Measurements from ENCODE around the gene CFAP58.

CFAP58 gene

DNA sequence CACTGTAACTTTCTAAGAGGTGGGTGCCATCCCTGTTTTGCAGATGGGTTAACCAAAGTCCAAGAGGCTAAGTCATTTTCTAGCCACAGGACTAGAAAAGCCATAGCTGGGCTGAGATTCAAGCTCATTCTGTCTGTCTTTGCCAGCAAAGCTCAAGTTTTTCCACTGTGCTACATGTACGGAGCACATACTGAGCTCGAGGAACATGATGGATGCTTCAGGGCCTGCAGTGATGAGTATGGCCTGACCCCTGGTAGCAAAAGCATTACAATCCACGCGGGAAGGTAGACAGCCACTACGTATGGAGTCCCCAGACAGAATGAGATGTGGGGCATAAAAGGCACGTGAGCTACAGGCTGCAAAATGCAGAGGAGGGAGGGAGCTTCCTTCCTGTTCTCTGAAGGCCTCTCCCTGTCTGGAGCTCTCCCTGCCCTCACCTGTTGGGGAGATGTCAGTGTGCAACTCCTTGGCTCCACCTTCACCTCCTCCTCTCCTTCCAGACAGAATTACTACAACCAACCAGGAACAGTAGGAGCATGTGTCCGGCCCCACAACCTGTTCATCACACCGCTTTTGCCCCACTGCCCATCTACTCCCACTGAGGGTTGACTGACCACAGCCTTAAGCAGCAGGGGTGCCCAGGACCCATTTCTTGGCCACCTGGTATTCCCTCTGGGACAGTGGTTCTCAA is 31.8 kb upstream of the CFAP58 start:
- DNase-seq (ENCODE audit: low read depth in 4 of 4, low spot score in 1 of 4) = no peak

DNA sequence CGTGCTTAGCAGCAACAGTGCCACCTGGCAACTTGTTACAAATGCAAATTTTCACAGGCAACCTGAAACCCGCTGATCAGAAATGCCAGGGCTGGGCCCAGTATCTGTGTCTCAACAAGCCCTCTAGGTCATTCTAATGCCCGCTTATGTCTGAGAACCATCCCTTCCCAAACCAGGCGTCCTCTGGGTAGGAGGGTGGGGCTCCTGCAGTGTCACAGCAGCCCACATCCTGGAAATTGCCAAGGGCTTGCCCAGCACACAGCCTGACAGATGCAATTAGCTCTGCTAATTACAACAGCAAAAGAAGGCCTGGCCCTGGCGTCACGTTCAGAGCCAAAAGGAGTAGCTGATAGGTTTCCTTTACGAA is 31.2 kb upstream of the CFAP58 start:
- no peak for DNase-seq (ENCODE audit: low read depth in 4 of 4, low spot score in 1 of 4)

DNA sequence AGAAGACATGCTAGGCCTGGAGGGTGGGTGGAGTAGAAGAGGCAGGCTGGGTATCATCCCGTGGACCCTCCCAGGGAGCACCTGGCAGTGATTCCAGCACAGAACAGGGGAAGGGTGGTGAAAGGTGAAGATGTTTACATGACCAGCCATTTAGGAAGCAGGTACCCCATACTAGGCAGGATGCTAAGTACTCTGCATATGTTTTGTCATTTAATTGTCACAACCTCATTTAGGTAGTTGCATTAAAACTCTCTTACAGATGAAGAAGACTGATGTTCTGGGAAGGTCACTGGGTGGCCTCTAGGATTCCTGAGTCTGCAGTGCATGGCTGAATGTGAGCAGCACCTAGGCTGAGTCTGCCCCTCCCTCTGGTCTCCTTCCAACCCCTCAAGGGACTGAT is 30.5 kb upstream of the CFAP58 start:
- DNase-seq (ENCODE audit: low read depth in 4 of 4, low spot score in 1 of 4) = no peak

DNA sequence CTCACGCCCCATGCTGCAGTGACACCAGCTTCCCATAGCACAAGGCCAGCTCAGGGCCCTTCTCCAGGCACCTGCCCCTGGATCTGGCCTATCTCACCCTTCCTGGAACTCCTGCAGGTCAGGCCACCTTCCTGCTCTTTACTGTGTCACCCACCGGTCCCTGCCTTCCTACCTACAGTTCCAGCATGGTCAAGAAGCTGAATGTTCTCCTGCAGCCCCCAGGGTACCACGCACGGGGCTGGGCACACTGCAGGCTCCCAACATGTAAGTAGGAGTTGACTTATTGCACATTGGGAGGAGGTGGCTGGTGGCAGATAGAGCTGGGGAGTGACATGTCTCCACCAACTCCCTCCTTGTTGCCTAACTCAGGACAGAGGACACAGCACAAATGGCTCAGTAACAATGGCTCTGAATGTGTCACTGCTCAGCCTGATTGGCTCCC is 29.9 kb upstream of the CFAP58 start:
- no peak for DNase-seq (ENCODE audit: low read depth in 4 of 4, low spot score in 1 of 4)

DNA sequence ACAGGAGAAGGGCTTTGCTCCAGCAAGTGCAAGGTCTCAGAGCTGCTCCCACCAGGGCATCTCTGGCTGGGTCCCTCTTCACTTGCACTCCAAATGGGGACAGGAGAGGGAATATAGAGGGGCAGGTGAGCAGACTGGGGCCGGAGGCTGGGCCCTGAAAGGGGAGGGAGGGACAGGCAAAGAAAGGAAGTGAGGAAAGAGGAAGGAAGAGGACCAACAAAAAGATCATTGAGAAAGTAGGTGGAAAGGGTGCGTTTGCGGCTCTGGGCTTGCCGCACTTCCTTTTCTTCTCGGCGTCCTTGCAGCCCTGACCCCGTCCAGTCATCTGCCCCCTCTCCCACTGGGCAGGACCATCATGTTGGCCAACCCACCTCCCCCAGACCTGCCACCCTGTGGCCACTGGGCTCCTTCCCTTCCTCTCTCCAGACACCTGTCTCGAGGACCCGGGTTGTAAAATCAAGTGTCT is 29.4 kb upstream of the CFAP58 start:
- DNase-seq (ENCODE audit: low read depth in 4 of 4, low spot score in 1 of 4) = no peak

DNA sequence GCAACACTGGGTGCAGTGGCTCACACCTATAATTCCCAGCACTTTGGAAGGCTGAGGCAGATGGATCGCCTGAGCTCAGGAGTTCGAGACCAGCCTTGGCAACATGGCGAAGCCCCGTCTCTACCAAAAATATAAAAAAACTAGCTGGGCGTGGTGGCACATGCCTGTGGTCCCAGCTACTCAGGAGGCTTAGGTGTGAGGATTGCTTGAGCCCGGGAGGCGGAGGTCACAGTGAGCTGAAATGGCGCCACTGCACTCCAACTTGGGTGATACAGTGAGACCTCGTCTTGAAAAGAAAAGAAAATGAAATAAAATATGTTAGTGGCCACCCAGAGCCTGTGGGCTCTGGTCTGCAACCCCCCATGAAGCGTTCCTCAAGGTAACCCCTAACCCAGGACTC is 28.7 kb upstream of the CFAP58 start:
- DNase-seq (ENCODE audit: low read depth in 4 of 4, low spot score in 1 of 4) = no peak

DNA sequence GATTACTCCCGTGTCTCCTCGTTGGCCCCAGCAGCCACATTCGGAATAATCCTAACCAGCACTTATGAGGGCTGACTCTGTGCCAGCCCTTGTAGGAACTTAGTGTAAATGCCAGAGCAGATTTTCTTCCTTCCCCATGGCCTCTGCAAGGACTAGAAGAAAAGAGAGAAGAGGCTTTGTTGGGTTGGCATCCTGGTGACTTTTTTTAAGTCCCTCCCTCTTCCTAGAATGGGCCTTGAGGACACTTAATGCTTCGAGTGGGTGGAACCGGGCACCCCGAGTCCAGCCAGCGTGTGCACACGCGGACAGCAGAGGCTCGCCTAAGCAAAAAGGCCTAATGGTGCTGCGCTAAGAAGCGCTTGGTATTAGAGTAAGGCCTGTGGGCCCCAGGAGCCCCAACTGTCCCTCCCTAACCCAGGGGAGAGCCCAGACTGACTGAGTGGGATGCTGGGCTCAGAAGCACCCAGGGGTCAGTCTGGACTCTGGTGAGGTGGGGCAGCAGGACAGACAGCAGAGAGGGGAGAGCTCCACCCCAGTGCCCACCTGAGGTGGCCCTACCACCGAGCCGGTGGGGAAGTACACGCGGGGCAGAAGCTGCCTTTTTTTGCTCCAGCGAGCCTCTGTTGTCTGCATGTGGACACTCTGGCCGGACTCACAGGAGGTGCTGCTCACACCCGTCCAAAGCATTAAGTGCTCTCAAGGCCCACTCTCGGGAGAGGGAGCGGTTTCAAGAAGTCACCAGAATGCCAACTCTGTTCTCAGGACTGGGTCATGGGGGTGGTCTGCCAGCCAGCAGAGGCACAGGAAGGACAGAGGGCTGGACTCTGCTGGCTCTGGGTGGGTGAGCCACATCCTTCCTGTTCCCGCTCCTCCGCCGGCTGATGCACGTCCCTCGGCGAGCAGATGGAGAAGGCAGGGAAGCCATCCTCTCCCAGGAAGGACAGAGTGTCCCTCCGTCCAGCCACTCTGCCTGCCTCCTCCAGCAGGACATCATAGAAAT is 27.9 kb upstream of the CFAP58 start:
- no peak for DNase-seq (ENCODE audit: low read depth in 4 of 4, low spot score in 1 of 4)

DNA sequence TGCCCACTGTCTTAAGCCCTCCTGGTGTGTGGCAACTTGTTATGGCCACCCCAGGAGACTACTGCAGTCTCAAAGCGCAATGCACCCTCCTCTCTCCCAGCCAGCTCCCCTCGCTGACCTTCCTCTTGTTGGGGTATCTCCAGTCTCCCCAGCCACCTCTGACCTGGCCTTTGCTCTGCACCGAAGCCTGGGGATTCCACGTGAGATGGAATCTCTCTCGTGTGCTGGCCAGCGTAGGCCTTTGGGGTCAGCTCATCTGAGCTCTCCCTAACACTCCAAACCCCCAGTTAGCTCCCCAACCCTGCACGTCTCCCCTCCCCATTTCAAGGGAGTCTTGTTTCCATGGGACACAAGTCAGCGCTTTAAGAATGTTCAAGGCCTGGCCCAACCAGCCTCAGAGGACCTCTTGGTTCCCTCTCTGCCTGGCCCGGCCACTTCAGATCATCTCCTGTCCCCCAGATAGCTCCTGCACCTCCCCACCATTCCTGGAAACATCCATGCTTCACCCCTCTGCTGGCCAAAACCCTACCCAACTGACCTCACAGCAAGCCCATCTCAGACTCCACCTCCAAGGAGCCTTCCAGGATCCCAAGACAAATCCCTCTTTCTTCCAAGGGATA is 26.5 kb upstream of the CFAP58 start:
- DNase-seq (ENCODE audit: low read depth in 4 of 4, low spot score in 1 of 4) = no peak

DNA sequence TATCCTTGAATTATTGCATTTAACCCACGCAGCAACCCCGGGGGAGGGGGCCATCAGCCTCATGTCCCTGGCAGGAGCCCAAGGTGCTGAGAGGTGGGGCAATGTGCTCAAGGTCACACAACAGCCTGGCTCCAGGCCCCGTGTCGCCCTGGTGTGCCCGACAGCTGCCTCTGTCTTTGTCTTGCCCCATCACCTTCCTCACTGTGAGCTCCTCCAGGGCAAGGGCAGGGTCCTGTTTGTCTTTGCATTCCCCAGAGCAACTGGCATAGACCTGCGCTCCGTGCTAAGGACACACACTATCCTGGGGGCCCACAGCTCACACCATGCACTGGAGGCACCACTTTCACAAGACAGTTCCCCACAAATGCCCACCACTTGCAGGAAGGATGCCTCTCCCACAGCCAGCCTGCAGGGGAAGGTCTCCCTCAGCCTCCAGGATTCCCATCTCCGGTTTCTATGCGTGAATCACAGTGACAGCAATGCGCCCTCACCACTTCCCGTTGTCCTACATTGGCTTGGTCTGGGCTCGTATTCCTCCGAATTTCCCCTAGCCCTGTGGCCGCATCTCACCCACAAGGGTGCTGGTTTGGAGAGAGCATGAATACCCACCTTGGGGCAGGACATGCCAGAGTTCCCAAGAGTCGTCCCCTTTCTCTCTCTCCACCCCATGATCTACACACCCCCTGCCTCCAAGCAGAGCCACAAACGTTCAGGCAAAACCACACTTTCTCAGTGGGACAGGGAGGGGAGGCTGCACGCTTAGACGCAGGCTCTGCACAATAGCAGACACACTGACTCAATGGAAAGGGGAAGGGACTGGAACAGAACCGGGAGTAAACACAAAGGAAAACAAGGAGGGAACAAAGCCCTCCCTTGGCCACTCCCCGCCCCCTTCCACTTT is 25.6 kb upstream of the CFAP58 start:
- no peak for DNase-seq (ENCODE audit: low read depth in 4 of 4, low spot score in 1 of 4)

DNA sequence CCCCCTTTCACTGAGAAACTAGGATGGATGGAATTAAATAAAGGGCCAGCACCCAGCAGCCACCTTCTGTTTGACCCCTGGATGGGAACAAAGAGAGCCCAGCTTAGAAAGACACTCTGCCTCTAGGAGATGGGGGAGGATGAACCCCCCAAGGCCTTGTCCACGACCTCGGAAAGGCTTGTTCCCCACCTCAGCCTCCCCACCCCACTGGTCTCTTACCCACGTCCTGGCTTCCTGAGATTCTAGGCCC is 25.1 kb upstream of the CFAP58 start:
- no peak for DNase-seq (ENCODE audit: low read depth in 4 of 4, low spot score in 1 of 4)

DNA sequence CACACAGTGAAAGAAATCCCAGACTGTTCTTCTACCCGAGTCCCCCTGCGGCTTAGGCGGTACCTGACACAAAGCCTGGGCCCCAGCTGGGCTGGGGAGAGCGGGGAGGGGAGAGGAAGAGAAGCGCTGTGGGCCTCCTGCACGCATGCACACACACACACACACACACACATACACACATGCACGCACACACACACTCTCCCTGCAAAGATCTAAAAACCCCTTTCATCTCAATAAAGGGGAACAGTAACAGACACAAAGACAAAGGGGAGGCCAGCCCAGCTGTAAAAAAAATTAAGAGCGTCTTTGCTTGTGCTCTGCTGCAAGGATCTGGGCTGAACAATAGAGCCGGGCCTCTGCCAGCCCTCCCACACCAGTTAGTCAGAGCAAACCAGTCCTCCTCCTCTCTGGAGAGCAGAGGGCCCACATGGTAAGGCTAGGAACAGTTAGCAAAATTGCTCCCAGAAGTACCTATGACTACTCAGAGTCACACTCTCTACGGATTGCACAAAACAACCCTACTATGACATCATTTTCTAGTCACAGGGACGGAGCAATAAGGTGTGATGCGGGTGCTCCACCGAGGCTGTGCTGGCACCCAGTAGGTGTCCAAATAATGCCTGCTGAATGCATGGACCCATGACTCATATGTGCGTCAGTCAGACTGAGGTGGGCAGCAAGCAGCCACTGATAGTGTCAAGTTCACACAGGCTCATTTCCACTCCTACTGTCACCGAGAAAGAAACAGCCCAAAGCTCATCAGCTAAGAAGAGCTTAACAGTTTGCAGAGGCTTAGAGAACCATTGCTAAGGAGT is 24.5 kb upstream of the CFAP58 start:
- DNase-seq (ENCODE audit: low read depth in 4 of 4, low spot score in 1 of 4) = peak; percentile 39 to 65 (median 50)

DNA sequence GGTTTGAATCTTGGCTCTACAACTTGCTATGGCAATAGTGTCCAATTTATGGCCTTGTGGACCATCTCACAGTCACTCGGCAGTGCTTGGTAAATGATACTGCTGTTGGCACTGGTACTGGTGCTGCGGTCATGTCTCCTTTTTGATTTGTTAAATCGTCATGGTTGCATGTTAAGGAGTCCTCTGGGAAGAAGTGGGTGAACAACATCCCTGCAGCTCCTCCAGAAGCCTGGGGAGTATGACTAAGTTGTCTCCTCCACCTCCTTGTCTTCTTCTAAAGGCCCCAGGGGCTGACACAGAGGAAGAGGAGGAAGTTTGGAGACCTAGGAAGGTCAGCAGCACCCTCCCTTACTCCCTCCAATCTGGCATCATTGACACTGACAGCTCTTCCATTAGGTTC is 23.9 kb upstream of the CFAP58 start:
- no peak for DNase-seq (ENCODE audit: low read depth in 4 of 4, low spot score in 1 of 4)

DNA sequence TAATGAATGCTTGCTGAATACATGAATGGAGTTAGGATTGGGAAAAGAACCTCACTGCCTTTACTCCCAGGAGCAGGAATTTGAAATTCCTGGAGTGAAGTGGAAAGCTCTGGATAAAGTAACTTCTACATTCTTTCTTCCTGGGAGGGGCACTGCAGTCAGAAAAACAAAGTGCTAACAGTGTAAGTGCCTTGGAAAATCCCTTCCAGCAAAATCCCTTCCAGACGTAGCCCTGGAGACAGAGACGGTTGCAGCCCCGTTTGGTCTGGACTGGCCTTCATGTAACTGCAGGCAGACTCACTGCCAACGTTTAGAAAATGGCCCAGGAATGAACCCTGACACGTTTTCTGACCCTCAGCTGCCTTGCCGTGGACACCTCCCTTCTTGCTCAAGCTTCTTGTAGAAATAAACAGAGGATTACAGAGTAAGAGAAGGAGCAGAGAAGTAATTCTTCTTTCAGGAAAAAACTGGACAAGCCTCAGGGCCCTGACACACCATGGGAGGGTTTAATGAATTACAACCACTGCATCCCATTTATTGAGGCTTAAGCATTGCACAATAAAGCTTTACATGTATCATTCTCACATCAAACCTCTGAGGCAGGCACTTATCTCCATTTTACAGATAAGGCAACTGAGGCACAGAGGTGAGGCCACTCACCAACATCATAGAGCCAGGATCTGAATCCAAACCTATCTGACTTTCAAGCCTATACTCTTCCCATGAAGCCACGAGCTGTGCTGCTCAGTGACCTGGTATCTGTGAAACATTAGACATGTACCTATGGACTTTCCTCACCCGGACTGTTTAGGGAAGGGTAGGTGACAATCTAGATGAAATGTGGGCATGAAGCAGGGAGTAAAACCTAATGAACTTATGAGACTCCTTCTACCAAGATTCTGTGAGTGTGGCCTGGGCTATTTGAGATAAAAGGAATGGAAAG is 23.2 kb upstream of the CFAP58 start:
- DNase-seq (ENCODE audit: low read depth in 4 of 4, low spot score in 1 of 4) = no peak

DNA sequence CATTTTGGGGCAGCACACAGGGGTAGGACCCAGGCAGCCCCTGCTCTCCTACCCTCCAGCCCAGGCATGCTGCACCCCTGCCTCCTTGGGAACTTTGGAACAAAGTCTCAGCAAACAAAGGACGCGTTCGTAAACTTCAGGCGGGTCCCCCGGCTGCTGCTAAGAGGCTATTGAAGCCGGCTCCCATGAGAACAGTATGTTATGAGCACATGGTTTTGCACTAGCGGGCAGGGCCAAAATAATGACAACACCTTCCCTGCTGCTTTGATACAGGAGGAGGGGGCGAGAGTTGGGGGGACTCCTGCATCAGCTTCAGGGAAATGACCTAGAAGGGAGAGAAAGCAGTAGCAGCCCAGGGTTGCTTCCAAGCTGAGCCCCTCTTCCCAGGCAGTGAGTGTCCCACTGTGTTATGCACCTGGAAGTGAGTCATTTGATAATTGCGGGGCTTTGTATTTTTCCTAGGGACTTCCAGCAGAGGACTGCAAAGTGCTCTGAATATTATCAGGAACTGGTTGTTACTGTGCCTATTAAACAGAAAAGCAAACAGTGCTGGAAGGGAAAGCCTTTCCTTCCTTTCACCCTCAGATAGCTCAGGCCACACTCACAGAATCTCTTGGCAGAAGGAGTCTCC is 22.3 kb upstream of the CFAP58 start:
- no peak for DNase-seq (ENCODE audit: low read depth in 4 of 4, low spot score in 1 of 4)

DNA sequence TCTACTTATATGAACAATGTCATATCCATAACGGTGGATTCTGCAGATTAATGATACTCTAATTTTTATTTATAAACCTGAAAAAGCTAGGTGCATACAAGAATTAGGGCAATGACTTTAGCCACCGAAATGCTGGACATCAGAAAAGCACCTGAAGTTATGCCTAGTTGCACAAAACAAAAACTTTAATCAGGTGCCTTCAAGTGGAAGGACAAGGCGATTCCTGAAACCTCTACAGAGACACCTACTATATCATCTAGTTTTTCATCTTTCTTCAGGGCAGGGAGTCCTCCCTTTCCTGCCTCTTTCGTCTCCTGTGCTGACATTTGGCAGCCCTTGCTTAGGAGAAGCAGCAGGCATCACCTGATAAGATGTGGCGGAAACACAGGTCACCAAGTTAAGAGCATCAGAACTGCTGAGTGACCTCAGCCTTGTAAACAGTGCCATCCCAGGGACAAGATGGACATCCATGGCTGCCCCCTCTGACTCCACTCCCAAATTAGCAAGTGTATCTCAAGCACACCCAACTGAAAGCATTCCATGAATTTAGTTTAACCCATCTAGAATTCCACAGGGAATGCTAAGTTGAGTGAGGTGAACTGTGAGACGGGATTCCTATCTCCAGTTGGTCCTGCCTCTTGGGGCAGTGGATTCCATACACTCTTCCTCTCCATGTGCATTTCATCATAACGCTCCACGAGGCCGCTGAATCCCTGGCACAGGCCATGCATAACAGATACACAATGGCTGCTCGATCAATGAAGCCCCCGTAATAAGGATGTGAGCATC is 21.2 kb upstream of the CFAP58 start:
- DNase-seq (ENCODE audit: low read depth in 4 of 4, low spot score in 1 of 4) = no peak

DNA sequence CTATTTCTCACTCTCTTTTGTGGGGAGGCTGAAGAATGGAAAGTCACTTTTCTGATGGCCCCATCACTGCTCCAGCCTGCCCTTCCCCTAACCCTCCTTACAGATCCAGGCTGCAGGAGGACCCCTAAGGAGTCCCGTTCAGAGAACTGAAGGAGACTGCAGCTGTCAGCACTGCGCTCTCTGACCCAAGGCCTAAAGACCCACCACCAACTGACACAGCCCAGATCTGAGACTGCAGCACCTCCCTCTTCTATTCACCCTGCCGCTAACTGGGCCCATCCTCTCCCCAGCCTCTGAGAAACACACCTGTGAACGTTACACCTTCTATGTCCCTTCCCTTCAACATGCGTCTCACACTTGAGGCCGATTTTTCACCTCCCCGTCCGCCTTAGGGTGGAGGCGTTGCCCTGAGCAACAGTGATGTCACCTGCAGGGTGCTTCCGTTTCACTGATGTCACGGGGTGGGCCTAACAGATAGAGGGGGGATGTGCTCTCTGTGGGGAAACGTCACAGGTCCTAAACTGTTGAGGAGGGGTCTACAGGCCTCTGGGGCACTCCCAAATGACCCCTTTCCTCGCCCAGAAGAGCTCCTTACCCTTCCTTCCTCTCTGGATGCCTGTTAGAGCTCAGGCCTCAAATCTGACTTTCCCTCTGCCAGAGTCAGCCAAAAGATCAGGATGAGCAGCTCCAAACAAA is 20.5 kb upstream of the CFAP58 start:
- peak in 1 of 4 experiments; percentile 34 for DNase-seq (ENCODE audit: low read depth in 4 of 4, low spot score in 1 of 4)

DNA sequence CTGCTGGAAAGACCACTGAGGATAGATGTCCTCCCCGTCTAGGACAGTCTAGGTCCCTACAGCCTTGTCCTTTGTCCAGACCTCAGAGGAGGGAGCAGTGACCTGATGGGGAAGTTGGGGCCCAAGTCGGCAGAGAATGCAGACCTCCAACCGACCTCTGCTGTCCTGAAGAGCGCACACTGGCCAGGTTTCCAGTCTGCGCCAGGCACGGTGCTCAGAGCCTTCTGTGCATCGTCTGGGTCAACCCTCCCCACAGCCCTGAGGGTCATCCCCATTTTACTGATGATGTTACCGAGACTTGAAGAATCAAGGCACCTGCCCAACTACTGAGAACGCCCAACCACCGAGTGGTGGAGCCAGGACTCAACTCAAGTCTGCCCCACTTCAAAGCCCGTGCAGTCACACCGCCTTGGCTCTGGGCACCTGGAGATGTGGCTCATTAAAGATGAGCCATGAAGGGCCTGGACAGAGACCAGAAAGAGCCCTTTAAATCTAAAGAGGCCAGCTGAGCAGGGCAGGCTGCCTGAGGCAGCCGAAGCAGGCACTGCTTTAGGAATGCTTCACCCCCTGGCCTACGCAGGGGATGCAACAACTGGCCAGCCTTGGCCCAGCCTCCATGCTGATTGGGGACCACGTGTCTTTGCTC is 19.8 kb upstream of the CFAP58 start:
- no peak for DNase-seq (ENCODE audit: low read depth in 4 of 4, low spot score in 1 of 4)

Data from stimulated activated CD4-positive, alpha-beta T cell treated with anti-CD3 and anti-CD28 coated beads, Interleukin-1b, Interleukin-23, amount 100 ng/mL, for 24 hours (primary cell).